Embryonic facial prominence (tissue), 1 donor: ENCODE data around the gene ZNF37A.
"Not testable (repeated sequence)": the region's sequence is repeated elsewhere in the genome, so short reads cannot be mapped to it uniquely, and the experiment has no call there.

Source experiments
- DNase-seq: peaks from one replicate; pipeline ENCODE4 v3.0.0-alpha.2; 2016; ENCODE audit errors: extremely low spot score

ZNF37A gene

DNA sequence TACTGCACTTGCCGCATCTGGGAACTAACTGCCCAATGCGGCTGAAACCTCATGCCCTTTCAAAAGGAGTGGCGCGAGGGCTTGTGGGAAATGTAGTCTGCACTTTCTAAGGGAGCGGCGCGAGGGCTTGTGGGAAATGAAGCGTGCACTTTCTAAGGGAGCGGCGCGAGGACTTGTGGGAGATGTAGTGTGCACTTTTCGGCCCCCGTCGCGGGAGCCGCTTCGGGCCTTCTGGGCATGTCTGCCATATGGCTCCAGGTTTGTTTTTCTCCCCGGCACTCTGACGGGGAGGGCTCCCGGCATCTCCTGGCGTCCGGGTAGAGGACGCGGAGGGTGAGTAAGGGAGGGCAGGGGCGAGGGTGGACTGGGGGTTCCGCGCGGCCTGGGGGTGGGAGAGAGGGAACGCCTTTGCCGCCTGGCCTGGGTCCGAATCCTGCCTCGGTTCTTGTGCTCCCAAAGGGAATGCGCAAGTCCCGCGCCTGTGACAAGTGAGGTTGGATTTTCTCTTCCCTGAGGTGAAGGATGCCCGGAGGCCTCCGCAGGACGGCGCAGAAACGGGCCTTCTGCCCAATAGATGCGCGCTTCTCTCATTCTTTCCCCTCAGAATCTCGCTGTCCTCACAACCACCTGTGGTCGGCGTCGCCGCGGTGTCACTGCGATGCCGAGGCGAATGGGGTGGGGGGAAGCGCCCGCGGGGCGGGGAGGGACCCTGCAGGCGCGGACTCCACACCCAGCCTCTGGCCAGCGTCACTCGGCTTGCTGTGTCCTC is at the start of gene ZNF37A:
Gene ZNF37A, plus strand, starts transcription at position 180 of the 769 bp plus-strand sequence. CDS start 2,281 bp downstream, outside the sequence.
- DNase-seq: peak; percentile 85

GRCh38 chr10:38045129-38045528 is 49.0 kb upstream of the ZNF37A start:
- DNase-seq: no peak

GRCh38 chr10:38047666-38048065 is 46.5 kb upstream of the ZNF37A start:
- DNase-seq: no peak

DNA sequence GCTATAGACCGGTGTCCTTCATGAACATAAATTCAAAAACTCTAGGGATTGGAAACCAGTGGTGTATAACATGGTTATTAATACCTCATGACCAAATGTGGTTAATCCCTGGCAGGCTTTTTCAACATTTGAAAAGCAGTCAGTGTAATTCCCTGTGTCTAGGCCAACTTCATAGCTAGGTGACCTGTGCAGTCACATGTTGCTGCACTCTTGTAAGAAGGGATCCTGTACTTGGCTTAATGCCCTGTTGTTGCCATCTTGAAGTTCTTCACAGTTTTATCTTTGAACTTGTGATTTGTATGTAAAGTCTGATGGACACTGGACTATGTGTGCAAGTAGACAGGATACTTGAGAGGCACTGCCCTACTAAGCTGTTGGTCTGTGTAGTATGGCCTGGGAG is 43.9 kb upstream of the ZNF37A start:
- no peak for DNase-seq

DNA sequence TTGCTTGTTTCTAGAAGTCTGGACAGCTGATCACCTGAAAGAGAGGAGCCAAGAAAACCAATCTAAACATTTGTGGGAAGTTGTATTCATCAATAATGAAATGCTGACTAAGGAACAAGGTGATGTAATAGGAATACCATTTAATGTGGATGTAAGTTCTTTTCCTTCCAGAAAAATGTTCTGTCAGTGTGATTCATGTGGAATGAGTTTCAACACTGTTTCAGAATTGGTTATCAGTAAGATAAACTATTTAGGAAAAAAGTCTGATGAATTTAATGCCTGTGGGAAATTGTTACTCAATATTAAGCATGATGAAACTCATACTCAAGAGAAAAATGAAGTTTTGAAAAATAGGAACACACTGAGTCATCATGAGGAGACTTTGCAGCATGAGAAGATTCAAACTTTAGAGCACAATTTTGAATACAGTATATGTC is 39.8 kb upstream of the ZNF37A start:
- DNase-seq: no peak

- DNase-seq: not testable (repeated sequence)
These were observed 38.8 kb upstream of the ZNF37A start for GRCh38 chr10:38055274-38055894.

DNA sequence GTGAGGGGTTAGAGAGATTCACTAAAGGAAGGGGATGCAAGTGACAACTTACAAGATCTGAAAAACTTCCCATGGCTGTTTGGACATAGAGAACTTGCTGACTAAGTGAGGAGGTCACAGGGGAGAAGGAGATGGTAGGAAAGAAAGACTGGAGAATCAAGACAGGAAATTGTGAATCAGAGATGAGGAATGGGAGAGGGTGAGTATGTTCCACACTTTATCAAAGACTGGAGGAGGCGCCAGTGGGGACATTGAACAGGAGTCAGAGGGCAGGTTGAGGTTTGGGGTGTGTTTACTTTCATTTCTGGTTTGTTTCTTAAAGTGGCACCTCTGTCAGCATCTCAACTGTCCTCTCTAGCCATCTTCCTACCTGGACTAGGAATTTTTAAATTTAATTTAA is 24.5 kb upstream of the ZNF37A start:
- DNase-seq: not testable (repeated sequence)

GRCh38 chr10:38070501-38070900 is 23.6 kb upstream of the ZNF37A start:
- no peak for DNase-seq

DNA sequence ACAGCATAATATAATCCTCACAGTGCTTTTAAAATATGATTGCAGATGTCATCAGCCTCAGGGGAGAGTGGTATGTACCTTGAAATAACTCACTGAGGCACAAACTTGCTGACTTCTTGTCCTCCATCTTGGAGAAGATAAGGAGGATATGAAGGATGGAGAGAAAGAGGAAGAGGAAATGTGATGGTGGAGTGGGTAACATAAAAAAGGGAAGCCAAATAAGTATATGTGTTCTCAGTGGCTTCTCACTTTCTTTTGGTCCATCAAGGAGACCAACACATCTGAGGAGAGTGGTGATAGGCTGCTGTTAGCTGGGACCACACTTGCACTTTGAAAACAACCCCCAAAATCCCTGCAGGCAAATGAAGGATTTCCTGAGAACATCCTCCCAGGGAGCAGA is 21.6 kb upstream of the ZNF37A start:
- DNase-seq: no peak

- DNase-seq: no peak
These were observed 17.4 kb upstream of the ZNF37A start for GRCh38 chr10:38076687-38077086.

DNA sequence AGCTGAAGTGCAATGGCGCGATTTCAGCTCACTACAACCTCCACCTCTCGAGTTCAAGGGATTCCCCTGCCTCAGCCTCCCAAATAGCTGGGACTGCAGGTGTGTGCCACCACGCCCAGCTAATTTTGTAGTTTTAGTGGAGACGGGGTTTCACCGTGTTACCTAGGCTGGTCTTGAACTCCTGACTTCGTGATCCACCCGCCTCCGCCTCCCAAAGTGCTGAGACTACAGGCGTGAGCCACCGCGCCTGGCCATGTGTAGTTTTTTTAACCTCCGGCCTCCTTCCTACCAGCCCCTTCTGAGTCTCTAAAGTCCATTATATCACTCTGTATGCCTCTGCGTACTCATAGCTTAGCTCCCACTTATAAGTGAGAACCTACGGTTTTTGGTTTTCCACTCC is 819 bp upstream of the ZNF37A start:
- not testable (repeated sequence) for DNase-seq

DNA sequence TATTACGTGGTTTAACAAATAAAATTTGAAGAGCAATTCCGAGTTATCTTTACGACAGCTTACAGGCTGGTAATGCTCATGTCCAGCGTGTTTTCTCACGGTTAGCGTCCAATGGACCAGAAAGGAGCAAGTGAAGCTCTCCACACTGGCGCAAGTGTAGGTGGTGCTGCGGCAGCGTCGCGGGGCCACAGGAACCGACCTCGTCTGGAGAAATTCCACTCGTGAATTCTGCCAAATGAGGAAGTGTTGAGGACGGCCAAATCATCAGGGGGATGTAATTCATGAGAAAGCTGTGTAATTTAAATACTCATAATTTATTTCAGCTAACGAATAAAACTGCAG is 350 bp upstream of the ZNF37A start:
- DNase-seq: no peak

DNA sequence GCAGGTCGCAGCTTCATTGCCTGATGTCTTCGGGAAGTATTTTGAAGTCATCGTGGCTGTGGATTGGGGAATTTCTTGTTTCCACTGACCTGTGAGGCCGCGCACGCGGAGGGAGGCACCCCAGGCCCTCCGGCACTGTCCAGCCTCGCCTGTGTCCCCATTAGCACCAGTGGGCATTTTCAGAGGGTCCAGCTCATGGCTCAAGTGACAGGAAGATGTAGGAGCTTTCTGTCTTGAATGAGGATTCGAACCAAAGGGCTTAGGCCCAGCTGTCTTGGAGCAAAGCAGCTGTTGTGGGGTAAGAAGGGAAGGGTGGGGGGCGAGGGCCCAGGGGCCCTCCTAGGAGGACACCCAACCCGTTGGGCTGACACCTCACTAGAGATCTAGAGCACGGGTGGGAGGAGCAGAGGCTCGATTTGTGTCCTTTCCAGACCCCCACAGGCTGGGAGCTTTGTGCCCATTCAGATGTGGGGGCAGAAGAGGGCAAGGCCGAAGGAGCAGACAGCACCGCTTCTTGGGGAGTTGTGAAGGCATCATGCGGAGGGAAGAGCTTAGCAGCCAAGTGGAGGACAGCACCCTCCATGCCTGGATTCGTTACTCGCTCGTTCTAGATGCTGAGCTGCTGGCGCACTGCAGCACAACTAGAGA is 914 bp downstream of the ZNF37A start:
- no peak for DNase-seq

GRCh38 chr10:38102880-38103279 is 8.7 kb downstream of the ZNF37A start:
- DNase-seq: no peak

GRCh38 chr10:38103756-38104155 is 9.6 kb downstream of the ZNF37A start:
- DNase-seq: no peak

DNA sequence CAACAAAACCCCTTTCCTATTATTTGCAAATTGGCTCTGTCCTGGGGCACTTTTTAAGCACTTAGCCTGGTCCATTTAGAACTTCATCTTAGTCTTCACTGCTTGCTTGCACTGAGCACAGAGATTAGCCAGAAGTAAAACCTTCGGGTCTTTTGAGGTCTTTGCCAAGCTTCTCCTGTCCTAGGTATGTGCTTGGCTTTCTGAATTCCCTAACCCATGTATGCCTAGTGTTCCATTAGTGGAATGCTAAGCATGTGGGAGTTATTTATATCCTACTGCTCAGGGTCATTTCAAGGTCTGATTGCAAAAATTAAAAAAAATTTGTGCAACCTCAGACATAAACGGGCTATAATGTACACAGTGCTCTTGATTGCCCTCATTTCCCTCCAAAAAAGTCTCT is 18.0 kb downstream of the ZNF37A start:
- DNase-seq: no peak

GRCh38 chr10:38118072-38118807 is 24.1 kb downstream of the ZNF37A start:
- no peak for DNase-seq

- no peak for DNase-seq
These were observed 24.9 kb downstream of the ZNF37A start for GRCh38 chr10:38119038-38119437.

DNA sequence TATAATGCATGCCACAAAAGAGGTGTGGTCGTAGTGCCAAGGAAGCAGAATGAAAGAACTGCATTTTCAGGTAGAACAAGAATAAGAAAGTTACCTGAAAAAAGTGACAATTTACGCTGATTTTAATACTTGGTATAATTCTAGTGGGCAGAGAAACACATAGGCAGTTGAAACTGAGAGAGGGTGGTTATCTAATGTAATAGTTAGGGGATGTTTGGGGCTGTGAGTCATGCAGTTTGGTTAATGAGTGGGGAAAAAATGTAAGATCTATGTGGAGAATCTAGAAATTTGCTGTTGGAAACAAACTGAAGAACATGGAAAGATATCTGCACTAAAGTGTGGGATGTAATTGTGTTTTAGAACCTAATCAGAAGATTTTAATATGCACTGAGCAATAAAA is 33.7 kb downstream of the ZNF37A start:
- DNase-seq: no peak

GRCh38 chr10:38143587-38143986 is 49.5 kb downstream of the ZNF37A start:
- no peak for DNase-seq

GRCh38 chr10:38146579-38147333 is 52.6 kb downstream of the ZNF37A start:
- DNase-seq: no peak

- DNase-seq: no peak
These were observed 53.5 kb downstream of the ZNF37A start for GRCh38 chr10:38147686-38148085.
